ENCODE data around the gene B3GALT5. TPM values are rescaled to one million over a fixed set of nuclear protein-coding genes. Genes with fewer than 3 reads are reported as not detected.

Gene B3GALT5
- total RNA-seq, 1 donor from 2014 or later: 1.9 TPM

GRCh38 chr21:39694750-39695149 lies 82.0 kb downstream of the B3GALT5 start:
- Mint-ChIP-seq H3K9me3 (no peaks in the 10 kb centered on the region), H3K36me3 (ENCODE audit: low read depth) (peaks cover 2% of the 10 kb centered on the region), H3K27me3 (ENCODE audit: low read depth) (no peaks in the 10 kb centered on the region), H3K27ac (ENCODE audit: unreplicated experiment) (no peak overlapping the region), H3K4me3 (no peak overlapping the region), H3K4me1 (peaks cover 11% of the 10 kb centered on the region)
- DNase-seq (ENCODE audit: low read depth, low spot score): no peak
- TF ChIP-seq, protein P1, sequence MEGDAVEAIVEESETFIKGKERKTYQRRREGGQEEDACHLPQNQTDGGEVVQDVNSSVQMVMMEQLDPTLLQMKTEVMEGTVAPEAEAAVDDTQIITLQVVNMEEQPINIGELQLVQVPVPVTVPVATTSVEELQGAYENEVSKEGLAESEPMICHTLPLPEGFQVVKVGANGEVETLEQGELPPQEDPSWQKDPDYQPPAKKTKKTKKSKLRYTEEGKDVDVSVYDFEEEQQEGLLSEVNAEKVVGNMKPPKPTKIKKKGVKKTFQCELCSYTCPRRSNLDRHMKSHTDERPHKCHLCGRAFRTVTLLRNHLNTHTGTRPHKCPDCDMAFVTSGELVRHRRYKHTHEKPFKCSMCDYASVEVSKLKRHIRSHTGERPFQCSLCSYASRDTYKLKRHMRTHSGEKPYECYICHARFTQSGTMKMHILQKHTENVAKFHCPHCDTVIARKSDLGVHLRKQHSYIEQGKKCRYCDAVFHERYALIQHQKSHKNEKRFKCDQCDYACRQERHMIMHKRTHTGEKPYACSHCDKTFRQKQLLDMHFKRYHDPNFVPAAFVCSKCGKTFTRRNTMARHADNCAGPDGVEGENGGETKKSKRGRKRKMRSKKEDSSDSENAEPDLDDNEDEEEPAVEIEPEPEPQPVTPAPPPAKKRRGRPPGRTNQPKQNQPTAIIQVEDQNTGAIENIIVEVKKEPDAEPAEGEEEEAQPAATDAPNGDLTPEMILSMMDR (conservative IDR thresholded peaks at IDR 0.05): no peak

GRCh38 chr21:39696196-39696595 lies 83.5 kb downstream of the B3GALT5 start:
- DNase-seq (ENCODE audit: low read depth, low spot score): no peak
- peaks cover 2% of the 10 kb centered on the region for H3K36me3 Mint-ChIP-seq (ENCODE audit: low read depth)
- H3K9me3 Mint-ChIP-seq: no peaks in the 10 kb centered on the region
- TF ChIP-seq, protein P1 (conservative IDR thresholded peaks at IDR 0.05): no peak
- no peak overlapping the region for H3K4me3 Mint-ChIP-seq
- H3K4me1 Mint-ChIP-seq: peaks cover 11% of the 10 kb centered on the region
- H3K27ac Mint-ChIP-seq (ENCODE audit: unreplicated experiment): no peak overlapping the region
- peaks cover 4% of the 10 kb centered on the region for H3K27me3 Mint-ChIP-seq (ENCODE audit: low read depth)

GRCh38 chr21:39696618-39697017 lies 83.9 kb downstream of the B3GALT5 start:
- H3K27ac Mint-ChIP-seq (ENCODE audit: unreplicated experiment): no peak overlapping the region
- DNase-seq (ENCODE audit: low read depth, low spot score): no peak
- no peaks in the 10 kb centered on the region for H3K9me3 Mint-ChIP-seq
- peaks cover 4% of the 10 kb centered on the region for H3K27me3 Mint-ChIP-seq (ENCODE audit: low read depth)
- TF ChIP-seq, protein P1 (conservative IDR thresholded peaks at IDR 0.05): no peak
- H3K4me1 Mint-ChIP-seq: peaks cover 11% of the 10 kb centered on the region
- no peak overlapping the region for H3K4me3 Mint-ChIP-seq
- peaks cover 2% of the 10 kb centered on the region for H3K36me3 Mint-ChIP-seq (ENCODE audit: low read depth)

DNA sequence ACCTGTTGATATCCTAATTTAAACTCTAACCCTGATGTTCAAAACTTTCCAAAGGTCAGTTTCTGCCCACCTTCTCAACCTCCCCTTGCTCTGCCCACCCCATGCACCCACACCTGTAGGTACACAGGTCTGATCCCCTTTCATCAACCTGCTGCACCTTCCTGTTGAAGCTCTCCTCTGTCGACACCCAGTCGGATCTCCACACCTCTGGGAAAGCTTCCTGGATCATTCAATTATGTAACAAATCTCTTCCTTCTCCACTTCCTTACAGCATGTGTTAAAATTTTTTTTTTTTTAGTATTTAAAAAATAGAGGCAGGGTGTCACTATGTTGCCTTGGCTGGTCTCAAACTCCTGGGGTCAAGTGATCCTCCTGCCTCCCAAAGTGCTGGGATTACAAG lies 87.6 kb downstream of the B3GALT5 start:
- Mint-ChIP-seq H3K9me3 (no peaks in the 10 kb centered on the region), H3K27ac (ENCODE audit: unreplicated experiment) (peak overlapping the region; percentile 59), H3K27me3 (ENCODE audit: low read depth) (peaks cover 4% of the 10 kb centered on the region), H3K36me3 (ENCODE audit: low read depth) (peaks cover 5% of the 10 kb centered on the region), H3K4me3 (no peak overlapping the region), H3K4me1 (peaks cover 6% of the 10 kb centered on the region)
- DNase-seq (ENCODE audit: low read depth, low spot score): no peak
- TF ChIP-seq, protein P1 (conservative IDR thresholded peaks at IDR 0.05): no peak

- Mint-ChIP-seq H3K27ac (ENCODE audit: unreplicated experiment) (no peak overlapping the region), H3K27me3 (ENCODE audit: low read depth) (peaks cover 13% of the 10 kb centered on the region), H3K36me3 (ENCODE audit: low read depth) (peaks cover 2% of the 10 kb centered on the region), H3K9me3 (no peaks in the 10 kb centered on the region), H3K4me1 (no peaks in the 10 kb centered on the region), H3K4me3 (no peak overlapping the region)
- TF ChIP-seq, protein P1 (conservative IDR thresholded peaks at IDR 0.05): no peak
- DNase-seq (ENCODE audit: low read depth, low spot score): no peak
Observed at GRCh38 chr21:39703578-39703977, 90.8 kb downstream of the B3GALT5 start.

DNA sequence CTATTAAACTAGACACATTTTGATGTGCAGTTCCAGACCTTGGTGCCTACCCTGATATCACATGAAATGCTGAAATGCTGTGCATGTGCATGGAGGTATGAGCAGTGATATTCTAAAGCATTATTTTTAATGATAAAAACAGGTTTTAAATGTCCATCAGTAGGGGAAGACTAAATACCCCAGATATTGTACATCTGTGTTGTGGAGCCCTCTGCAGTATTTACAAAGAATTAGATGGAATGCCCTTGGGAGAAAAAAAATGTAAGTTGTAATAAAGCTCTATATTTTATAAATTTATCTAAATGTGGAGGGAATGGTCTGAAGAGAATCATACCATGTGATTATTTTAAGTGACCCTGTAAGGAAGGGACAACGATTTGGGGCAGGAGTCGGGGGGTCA lies 93.1 kb downstream of the B3GALT5 start:
- Mint-ChIP-seq H3K4me1 (no peaks in the 10 kb centered on the region), H3K36me3 (ENCODE audit: low read depth) (peaks cover 5% of the 10 kb centered on the region), H3K4me3 (no peak overlapping the region), H3K9me3 (no peaks in the 10 kb centered on the region), H3K27me3 (ENCODE audit: low read depth) (peaks cover 24% of the 10 kb centered on the region), H3K27ac (ENCODE audit: unreplicated experiment) (no peak overlapping the region)
- TF ChIP-seq, protein P1 (conservative IDR thresholded peaks at IDR 0.05): no peak
- no peak for DNase-seq (ENCODE audit: low read depth, low spot score)
